Suprapubic skin (tissue), 4 donors: ENCODE results near the gene PLAU.

Source experiments
- EP300 ChIP-seq: sonication (generic); formaldehyde crosslinking; IDR thresholded peaks from one replicate; pipeline ENCODE4 v1.6.1; 2017; ENCODE audit warnings: antibody characterized with exemption
- POLR2A ChIP-seq, 2 donors: fragments of 450-650 bp; IDR thresholded peaks; one replicate each; pipeline ENCODE4 v1.6.1; 2017; ENCODE audit warnings: antibody characterized with exemption in 2 of 2, mild to moderate bottlenecking in 2 of 2, moderate library complexity in 2 of 2
- POLR2AphosphoS5 ChIP-seq, 3 donors: sonication (generic); formaldehyde crosslinking; IDR thresholded peaks; one replicate each; pipeline ENCODE4 v1.6.1; 2017; ENCODE audit warnings: antibody characterized with exemption in 3 of 3
- TF ChIP-seq, protein P1 (sequence below), 2 donors: fragments of 200-600 bp in 1 of 2; fragments of 450-650 bp in 1 of 2; sonication (generic) in 1 of 2; IDR thresholded peaks; one replicate each; pipeline ENCODE4 v1.5.1; 2016 to 2019; ENCODE audit warnings: antibody characterized with exemption in 2 of 2, mild to moderate bottlenecking in 1 of 2, moderate library complexity in 1 of 2

DNA sequence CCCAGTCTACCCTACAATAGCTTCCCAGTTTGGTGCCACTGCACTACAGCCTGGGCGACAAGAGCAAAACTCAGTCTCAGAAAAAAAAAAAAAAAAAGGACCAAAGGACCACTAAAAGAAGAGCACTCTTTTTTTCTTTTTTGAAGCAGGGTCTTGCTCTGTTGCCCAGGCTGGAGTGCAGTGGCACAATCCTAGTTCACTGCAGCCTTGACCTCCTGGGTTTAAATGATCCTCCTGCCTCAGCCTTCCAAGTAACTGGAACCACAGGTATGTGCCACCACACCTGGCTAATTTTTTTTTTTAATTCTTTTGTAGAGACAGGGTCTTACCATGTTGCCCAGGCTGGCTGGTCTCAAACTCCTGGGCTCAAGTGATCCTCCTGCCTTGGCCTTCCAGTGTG, 14.0 kb downstream of the PLAU start:
- TF ChIP-seq, protein P1, sequence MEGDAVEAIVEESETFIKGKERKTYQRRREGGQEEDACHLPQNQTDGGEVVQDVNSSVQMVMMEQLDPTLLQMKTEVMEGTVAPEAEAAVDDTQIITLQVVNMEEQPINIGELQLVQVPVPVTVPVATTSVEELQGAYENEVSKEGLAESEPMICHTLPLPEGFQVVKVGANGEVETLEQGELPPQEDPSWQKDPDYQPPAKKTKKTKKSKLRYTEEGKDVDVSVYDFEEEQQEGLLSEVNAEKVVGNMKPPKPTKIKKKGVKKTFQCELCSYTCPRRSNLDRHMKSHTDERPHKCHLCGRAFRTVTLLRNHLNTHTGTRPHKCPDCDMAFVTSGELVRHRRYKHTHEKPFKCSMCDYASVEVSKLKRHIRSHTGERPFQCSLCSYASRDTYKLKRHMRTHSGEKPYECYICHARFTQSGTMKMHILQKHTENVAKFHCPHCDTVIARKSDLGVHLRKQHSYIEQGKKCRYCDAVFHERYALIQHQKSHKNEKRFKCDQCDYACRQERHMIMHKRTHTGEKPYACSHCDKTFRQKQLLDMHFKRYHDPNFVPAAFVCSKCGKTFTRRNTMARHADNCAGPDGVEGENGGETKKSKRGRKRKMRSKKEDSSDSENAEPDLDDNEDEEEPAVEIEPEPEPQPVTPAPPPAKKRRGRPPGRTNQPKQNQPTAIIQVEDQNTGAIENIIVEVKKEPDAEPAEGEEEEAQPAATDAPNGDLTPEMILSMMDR (IDR thresholded peaks at IDR 0.05), result no peak
- TF ChIP-seq POLR2AphosphoS5 (IDR thresholded peaks at IDR 0.05) (no peak), POLR2A (IDR thresholded peaks at IDR 0.05) (no peak), EP300 (no peak)
